ENCODE results near the gene CCND1. TPM values are rescaled to one million over a fixed set of nuclear protein-coding genes. Genes with fewer than 3 reads are reported as not detected.
"Not testable (repeated sequence)": the region's sequence is repeated elsewhere in the genome, so short reads cannot be mapped to it uniquely, and the experiment has no call there.

The CCND1 gene
- total RNA-seq, 1 donor from 2014 or later, result 0.20 TPM

GRCh38 chr11:69617682-69618081 is 23.3 kb upstream of the CCND1 start:
- intact Hi-C loops (cut with micrococcal nuclease), result no loop called here

GRCh38 chr11:69618237-69618636 is 22.7 kb upstream of the CCND1 start:
- intact Hi-C loops (cut with micrococcal nuclease), result no loop called here

GRCh38 chr11:69620683-69621290 is 20.2 kb upstream of the CCND1 start:
- intact Hi-C loops (cut with micrococcal nuclease), result no loop called here

- intact Hi-C loops (cut with micrococcal nuclease), result not testable (repeated sequence)
Measured at GRCh38 chr11:69622097-69622681, 18.8 kb upstream of the CCND1 start.

GRCh38 chr11:69624293-69624692 is 16.7 kb upstream of the CCND1 start:
- intact Hi-C loops (cut with micrococcal nuclease), result no loop called here

- intact Hi-C loops (cut with micrococcal nuclease), result no loop called here
Measured at GRCh38 chr11:69625476-69625875, 15.5 kb upstream of the CCND1 start.

- intact Hi-C loops (cut with micrococcal nuclease), result no loop called here
Measured at GRCh38 chr11:69627551-69627950, 13.4 kb upstream of the CCND1 start.

GRCh38 chr11:69630017-69630416 is 10.9 kb upstream of the CCND1 start:
- intact Hi-C loops (cut with micrococcal nuclease), result no loop called here

- intact Hi-C loops (cut with micrococcal nuclease), result no loop called here
Measured at GRCh38 chr11:69630424-69630823, 10.5 kb upstream of the CCND1 start.

GRCh38 chr11:69632900-69633299 is 8.1 kb upstream of the CCND1 start:
- intact Hi-C loops (cut with micrococcal nuclease), result no loop called here

GRCh38 chr11:69634069-69634468 is 6.9 kb upstream of the CCND1 start:
- intact Hi-C loops (cut with micrococcal nuclease), result no loop called here

- intact Hi-C loops (cut with micrococcal nuclease), result no loop called here
Measured at GRCh38 chr11:69634590-69634989, 6.4 kb upstream of the CCND1 start.

- intact Hi-C loops (cut with micrococcal nuclease), result no loop called here
Measured at GRCh38 chr11:69635195-69635594, 5.8 kb upstream of the CCND1 start.

GRCh38 chr11:69635804-69636511 is 5.0 kb upstream of the CCND1 start:
- intact Hi-C loops (cut with micrococcal nuclease), result no loop called here

- intact Hi-C loops (cut with micrococcal nuclease), result no loop called here
Measured at GRCh38 chr11:69636512-69637197, 4.3 kb upstream of the CCND1 start.

- intact Hi-C loops (cut with micrococcal nuclease), result no loop called here
Measured at GRCh38 chr11:69637198-69637940, 3.6 kb upstream of the CCND1 start.

- intact Hi-C loops (cut with micrococcal nuclease), result no loop called here
Measured at GRCh38 chr11:69637941-69638871, 2.8 kb upstream of the CCND1 start.

- intact Hi-C loops (cut with micrococcal nuclease), result loop anchor here (1.0 kb wide), 1 partner anchor 347 kb away; no protein-coding TSS in a partner anchor
Measured at GRCh38 chr11:69638941-69639681, 1.8 kb upstream of the CCND1 start.

GRCh38 chr11:69639831-69640230 is 1.1 kb upstream of the CCND1 start:
- intact Hi-C loops (cut with micrococcal nuclease), result loop anchor here (1.0 to 5.0 kb wide), 3 partner anchors 62 to 348 kb away; partner anchors contain the start of genes FGF19 and FGF3

Measured in T-helper 1 cell treated with Interleukin-12 subunit alpha and Interleukin-12 subunit beta and Interleukin-4 antibody, amounts not matched to agents 30 ng/mL and 1 ng/mL, for 36 hours (primary cell).